Uterus (tissue), 4 donors: ENCODE data around the gene DSE. TPM values are rescaled to one million over a fixed set of nuclear protein-coding genes. Genes with fewer than 3 reads are reported as not detected.

Source experiments
- DNase-seq, 2 donors: peaks; one replicate each; pipeline ENCODE4 v3.0.0-alpha.2; 2019 to 2020
- H3K27ac ChIP-seq, 2 donors: fragments of 200-600 bp; sonication (generic); 1 replicate in 1 of 2; 2 replicates in 1 of 2; pipeline ENCODE4 v1.5.1; 2016 to 2018
- H3K27me3 ChIP-seq, 2 donors: fragments of 200-600 bp; sonication (generic); one replicate each; pipeline ENCODE4 v1.5.1; 2018 to 2019; ENCODE audit warnings: control low read depth in 1 of 2
- H3K36me3 ChIP-seq, 2 donors: fragments of 200-600 bp; sonication (generic); one replicate each; pipeline ENCODE4 v1.5.1; 2019; ENCODE audit warnings: control low read depth in 1 of 2
- H3K4me1 ChIP-seq, 2 donors: fragments of 200-600 bp; sonication (generic); one replicate each; pipeline ENCODE4 v1.5.1; 2018 to 2019; ENCODE audit warnings: control low read depth in 1 of 2
- H3K4me3 ChIP-seq, 2 donors: fragments of 200-600 bp; sonication (generic); 1 replicate in 1 of 2; 2 replicates in 1 of 2; pipeline ENCODE4 v1.5.1; 2018 to 2019; ENCODE audit warnings: mild to moderate bottlenecking in 1 of 2
- H3K9me3 ChIP-seq, 2 donors: fragments of 200-600 bp; sonication (generic); one replicate each; pipeline ENCODE4 v1.5.1; 2019; ENCODE audit warnings: control low read depth in 1 of 2
- POLR2A ChIP-seq, 2 donors: fragments of 450-650 bp; IDR thresholded peaks; one replicate each; pipeline ENCODE4 v1.6.1; 2016; ENCODE audit warnings: antibody characterized with exemption in 2 of 2, mild to moderate bottlenecking in 1 of 2, moderate library complexity in 1 of 2
- intact Hi-C: fragments of 100-400 bp; cut with DNase I; formaldehyde crosslinking; loops from one replicate; pipeline ENCODE4 v1.15.1; 2023; ENCODE audit warnings: low total_unique reads
- total RNA-seq, 4 donors: library from RNA; depleted of rRNA in 3 of 4; stranded (reverse); fragments of >200 nt in 3 of 4; gene quantifications; one replicate each; pipeline versions ENCODE4 v1.1.0 to v1.2.4, GENCODE V29; 2014 to 2023
- TF ChIP-seq, protein P1 (sequence below), 4 experiments: fragments of 200-600 bp in 2 of 4; fragments of 450-650 bp in 2 of 4; sonication (generic) in 2 of 4; IDR thresholded peaks; one replicate each; pipeline ENCODE4 v1.5.1; 2016 to 2019; ENCODE audit warnings: antibody characterized with exemption in 4 of 4, mild to moderate bottlenecking in 2 of 4, moderate library complexity in 1 of 4
- donor health status: DM: yes; HTN: yes; CAD: no.

Gene DSE
- total RNA-seq, 4 donors from 2014 or later: 21.3 to 84.0 (median 42.3) TPM

- no peak overlapping the region for H3K4me3 ChIP-seq
- DNase-seq: no peak
- no peaks in the 10 kb centered on the region for H3K27me3 ChIP-seq
- H3K9me3 ChIP-seq: no peaks in the 10 kb centered on the region
- intact Hi-C loops: no loop called here
- no peaks in the 10 kb centered on the region for H3K36me3 ChIP-seq
- H3K4me1 ChIP-seq: no peaks in the 10 kb centered on the region
- no peak overlapping the region for H3K27ac ChIP-seq
- TF ChIP-seq, protein P1, sequence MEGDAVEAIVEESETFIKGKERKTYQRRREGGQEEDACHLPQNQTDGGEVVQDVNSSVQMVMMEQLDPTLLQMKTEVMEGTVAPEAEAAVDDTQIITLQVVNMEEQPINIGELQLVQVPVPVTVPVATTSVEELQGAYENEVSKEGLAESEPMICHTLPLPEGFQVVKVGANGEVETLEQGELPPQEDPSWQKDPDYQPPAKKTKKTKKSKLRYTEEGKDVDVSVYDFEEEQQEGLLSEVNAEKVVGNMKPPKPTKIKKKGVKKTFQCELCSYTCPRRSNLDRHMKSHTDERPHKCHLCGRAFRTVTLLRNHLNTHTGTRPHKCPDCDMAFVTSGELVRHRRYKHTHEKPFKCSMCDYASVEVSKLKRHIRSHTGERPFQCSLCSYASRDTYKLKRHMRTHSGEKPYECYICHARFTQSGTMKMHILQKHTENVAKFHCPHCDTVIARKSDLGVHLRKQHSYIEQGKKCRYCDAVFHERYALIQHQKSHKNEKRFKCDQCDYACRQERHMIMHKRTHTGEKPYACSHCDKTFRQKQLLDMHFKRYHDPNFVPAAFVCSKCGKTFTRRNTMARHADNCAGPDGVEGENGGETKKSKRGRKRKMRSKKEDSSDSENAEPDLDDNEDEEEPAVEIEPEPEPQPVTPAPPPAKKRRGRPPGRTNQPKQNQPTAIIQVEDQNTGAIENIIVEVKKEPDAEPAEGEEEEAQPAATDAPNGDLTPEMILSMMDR (IDR thresholded peaks at IDR 0.05): no peak
- TF ChIP-seq POLR2A (IDR thresholded peaks at IDR 0.05): no peak
Measured at GRCh38 chr6:116475141-116475540, 104.4 kb downstream of the DSE start.

DNA sequence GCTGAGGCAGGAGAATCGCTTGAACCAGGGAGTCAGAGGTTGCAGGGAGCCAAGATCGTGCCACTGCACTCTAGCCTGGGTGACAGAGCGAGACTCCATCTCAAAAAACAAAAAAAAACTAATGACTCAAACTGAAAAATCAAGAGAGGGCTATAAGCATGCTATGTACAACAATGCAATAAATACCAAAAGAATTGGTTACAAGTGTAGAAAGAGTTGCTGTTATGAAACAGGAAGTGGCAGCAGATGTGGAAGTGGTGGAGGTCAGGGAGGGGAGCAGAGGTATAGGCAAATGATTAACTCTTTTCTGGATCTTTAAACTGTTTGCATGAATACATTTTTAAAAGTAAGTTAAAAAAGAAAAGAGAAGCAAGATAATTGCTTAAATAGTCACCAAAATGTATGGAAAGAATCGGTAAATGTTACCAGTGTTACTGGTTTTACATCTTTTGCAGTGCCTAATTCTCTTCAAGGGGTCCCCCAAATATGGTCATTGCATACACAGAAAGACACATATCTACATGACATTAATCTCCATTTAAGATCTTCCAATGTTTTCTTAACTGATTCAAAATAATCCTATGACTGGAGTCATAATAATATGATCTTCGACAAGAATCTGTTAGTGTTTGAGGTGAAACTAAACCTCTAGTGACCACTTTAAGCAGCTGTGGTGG is 105.4 kb downstream of the DSE start:
- no peak for TF ChIP-seq POLR2A (IDR thresholded peaks at IDR 0.05)
- TF ChIP-seq, protein P1 (IDR thresholded peaks at IDR 0.05): no peak
- intact Hi-C loops: no loop called here
- DNase-seq: no peak
- Histone ChIP-seq H3K27me3 (no peaks in the 10 kb centered on the region), H3K36me3 (no peaks in the 10 kb centered on the region), H3K4me3 (no peak overlapping the region), H3K27ac (no peak overlapping the region), H3K4me1 (no peaks in the 10 kb centered on the region), H3K9me3 (no peaks in the 10 kb centered on the region)

DNA sequence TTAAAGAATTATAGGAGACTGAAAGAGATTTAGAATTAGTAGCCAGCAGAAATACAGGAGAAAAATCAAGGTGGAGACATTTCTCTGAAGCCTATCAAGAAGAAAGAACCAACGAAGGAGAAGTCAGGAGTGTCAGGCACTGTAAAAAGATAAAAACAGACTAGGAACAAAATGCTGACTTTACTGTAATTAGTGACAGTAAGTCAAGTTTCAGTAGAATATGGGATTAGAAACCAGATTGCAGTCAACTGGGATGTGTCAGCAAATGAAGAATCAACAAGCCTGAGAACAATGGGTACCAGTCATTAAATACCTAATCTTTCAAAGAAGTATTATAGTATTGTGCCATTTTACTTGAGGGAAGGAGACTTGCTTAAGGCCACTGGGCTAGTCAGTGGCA is 112.0 kb downstream of the DSE start:
- Histone ChIP-seq H3K27me3 (no peaks in the 10 kb centered on the region), H3K27ac (no peak overlapping the region), H3K36me3 (no peaks in the 10 kb centered on the region), H3K9me3 (no peaks in the 10 kb centered on the region), H3K4me1 (no peaks in the 10 kb centered on the region), H3K4me3 (no peak overlapping the region)
- intact Hi-C loops: no loop called here
- TF ChIP-seq, protein P1 (IDR thresholded peaks at IDR 0.05): no peak
- TF ChIP-seq POLR2A (IDR thresholded peaks at IDR 0.05): no peak
- DNase-seq: no peak

DNA sequence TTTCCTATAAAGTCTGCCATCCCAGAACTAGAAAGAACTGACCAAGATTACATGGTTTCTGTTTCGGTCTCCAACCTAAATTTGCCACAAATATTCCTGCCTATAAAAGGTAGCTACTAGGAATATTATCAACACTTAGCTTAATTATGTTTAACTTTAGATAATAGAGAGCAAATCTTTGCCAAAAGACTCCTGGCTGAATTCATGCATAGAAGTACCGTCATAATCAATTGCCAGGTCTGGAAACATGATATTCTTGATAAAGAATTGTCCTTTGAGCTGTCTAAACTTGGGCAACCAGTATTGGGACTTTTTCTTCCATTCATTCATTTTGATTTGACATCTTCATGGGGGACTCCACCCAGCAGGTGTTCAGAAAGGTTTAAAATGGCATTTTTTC is 112.9 kb downstream of the DSE start:
- H3K9me3 ChIP-seq: no peaks in the 10 kb centered on the region
- H3K27me3 ChIP-seq: no peaks in the 10 kb centered on the region
- no peak overlapping the region for H3K27ac ChIP-seq
- H3K4me3 ChIP-seq: no peak overlapping the region
- no peaks in the 10 kb centered on the region for H3K4me1 ChIP-seq
- no peak for DNase-seq
- TF ChIP-seq, protein P1 (IDR thresholded peaks at IDR 0.05): no peak
- no peak for TF ChIP-seq POLR2A (IDR thresholded peaks at IDR 0.05)
- intact Hi-C loops: no loop called here
- H3K36me3 ChIP-seq: no peaks in the 10 kb centered on the region

DNA sequence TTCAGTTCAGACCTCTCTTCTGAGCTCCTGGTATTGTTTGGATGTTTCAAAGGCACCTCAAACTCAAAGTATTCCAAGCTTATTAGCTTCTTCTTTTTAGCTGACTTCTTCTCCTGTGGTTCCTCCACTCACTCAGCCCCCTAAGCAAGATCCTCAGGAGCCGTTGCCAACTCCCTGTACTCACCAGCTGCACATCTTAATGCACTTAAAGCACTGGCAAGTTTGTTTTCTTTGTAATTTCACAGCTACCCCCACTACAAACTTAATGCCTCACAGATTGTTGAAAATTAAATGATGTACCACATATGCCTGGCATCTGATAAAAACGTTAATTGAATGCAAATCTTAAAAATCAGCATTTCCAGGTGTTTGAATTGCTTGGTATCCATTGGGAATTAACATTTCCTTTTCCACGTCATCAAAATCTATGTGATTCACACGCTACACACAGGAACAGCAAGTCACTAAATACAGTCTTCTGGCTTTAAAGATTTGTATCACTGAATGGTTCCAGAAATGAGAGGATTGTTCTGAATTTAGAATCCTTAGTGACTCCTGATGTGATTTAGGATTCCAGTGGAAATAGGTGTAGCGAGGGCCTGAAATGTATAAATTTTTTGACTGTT is 114.9 kb downstream of the DSE start:
- H3K9me3 ChIP-seq: no peaks in the 10 kb centered on the region
- no peaks in the 10 kb centered on the region for H3K27me3 ChIP-seq
- no peaks in the 10 kb centered on the region for H3K4me1 ChIP-seq
- no peak for DNase-seq
- H3K4me3 ChIP-seq: no peak overlapping the region
- intact Hi-C loops: no loop called here
- no peak overlapping the region for H3K27ac ChIP-seq
- TF ChIP-seq, protein P1 (IDR thresholded peaks at IDR 0.05): no peak
- no peak for TF ChIP-seq POLR2A (IDR thresholded peaks at IDR 0.05)
- H3K36me3 ChIP-seq: no peaks in the 10 kb centered on the region
